ENCODE data around the gene WASF2. TPM values are rescaled to one million over a fixed set of nuclear protein-coding genes. Genes with fewer than 3 reads are reported as not detected.

WASF2 gene
- total RNA-seq, 2 donors from 2014 or later: 60.1 to 83.7 TPM

DNA sequence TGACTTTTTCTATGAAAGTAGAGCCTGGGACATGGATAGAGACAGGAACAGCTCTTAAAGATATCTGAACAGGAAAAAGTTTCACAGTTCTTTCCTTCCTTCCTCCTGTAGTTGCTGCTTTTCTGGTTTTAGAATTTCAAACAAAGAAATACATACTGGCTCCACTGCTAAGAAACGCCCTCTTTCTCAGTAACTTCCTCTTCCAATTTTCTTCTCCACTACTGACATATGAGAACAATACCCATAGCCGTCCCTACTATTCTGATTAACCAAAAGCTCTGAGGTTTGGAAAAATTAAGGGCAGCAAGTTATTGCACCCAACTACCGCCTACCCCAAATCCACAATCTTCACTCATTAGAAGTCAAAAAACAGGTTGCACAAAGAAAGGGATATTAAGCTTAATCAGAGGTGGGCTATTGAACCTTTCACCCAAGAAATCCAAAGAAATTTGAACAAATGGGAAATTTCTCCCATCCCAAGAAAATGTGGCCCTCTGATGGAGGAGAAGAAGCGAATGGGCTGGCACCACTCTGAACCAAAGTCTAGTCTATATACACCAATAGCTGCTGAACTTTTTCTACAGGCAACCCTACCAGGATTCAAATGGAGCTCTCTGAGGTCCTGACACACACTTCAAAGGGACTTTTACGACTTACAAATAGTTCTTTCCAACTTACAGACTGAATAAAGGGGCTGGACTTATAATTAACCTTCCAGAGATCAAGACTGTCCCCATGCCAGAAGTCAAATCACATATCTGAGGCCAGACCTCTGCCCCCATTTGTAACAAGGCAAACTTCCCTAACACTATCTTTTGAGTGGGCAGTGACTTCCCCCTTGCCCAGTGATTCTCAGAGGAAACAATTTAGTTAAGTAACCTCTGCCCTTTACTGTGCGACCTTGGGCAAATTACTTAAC is 1.7 kb downstream of the WASF2 start:
- Histone ChIP-seq H3K27ac (peak overlapping the region; percentile 41 to 98), H3K4me1 (ENCODE audit: control insufficient read depth in 1 of 2, low read depth in 2 of 2) (peaks cover 36 to 50% of the 10 kb centered on the region in 2 donors), H3K4me3 (peak overlapping the region; percentile 99), H3K27me3 (replicated peaks; ENCODE audit: insufficient read depth) (no peaks in the 10 kb centered on the region), H3K9me3 (no peaks in the 10 kb centered on the region), H3K36me3 (no peaks in the 10 kb centered on the region)
- TF ChIP-seq, protein P1, sequence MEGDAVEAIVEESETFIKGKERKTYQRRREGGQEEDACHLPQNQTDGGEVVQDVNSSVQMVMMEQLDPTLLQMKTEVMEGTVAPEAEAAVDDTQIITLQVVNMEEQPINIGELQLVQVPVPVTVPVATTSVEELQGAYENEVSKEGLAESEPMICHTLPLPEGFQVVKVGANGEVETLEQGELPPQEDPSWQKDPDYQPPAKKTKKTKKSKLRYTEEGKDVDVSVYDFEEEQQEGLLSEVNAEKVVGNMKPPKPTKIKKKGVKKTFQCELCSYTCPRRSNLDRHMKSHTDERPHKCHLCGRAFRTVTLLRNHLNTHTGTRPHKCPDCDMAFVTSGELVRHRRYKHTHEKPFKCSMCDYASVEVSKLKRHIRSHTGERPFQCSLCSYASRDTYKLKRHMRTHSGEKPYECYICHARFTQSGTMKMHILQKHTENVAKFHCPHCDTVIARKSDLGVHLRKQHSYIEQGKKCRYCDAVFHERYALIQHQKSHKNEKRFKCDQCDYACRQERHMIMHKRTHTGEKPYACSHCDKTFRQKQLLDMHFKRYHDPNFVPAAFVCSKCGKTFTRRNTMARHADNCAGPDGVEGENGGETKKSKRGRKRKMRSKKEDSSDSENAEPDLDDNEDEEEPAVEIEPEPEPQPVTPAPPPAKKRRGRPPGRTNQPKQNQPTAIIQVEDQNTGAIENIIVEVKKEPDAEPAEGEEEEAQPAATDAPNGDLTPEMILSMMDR (IDR thresholded peaks at IDR 0.05): no peak
- ATAC-seq (ENCODE audit: insufficient number of reproducible peaks, low FRiP score, low read depth): no peak
- no peak for DNase-seq (ENCODE audit: low spot score)

DNA sequence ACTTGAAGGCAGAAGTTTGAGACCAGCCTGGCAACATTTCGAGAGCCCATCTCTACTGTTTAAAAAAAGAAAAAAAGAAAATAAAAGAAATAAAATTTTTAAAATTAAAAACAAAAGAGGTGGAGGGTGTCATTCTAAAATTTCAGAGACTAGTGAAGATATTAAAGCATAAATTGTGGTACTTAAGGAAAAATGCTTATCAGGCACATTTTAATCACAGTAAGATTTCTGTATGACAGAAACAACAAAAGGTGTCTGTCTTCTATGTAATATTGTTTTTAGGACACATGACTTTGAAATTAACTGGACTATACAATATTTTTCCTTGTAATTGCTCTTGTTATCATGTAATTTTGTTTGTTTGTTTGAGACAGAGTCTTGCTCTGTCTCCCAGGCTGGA is 4.6 kb downstream of the WASF2 start:
- no peak for DNase-seq (ENCODE audit: low spot score)
- H3K4me1 ChIP-seq (ENCODE audit: control insufficient read depth in 1 of 2, low read depth in 2 of 2): peaks cover 34 to 48% of the 10 kb centered on the region in 2 donors
- H3K36me3 ChIP-seq: no peaks in the 10 kb centered on the region
- H3K9me3 ChIP-seq: no peaks in the 10 kb centered on the region
- no peaks in the 10 kb centered on the region for H3K27me3 ChIP-seq (replicated peaks; ENCODE audit: insufficient read depth)
- H3K27ac ChIP-seq: no peak overlapping the region
- TF ChIP-seq, protein P1 (IDR thresholded peaks at IDR 0.05): no peak
- ATAC-seq (ENCODE audit: insufficient number of reproducible peaks, low FRiP score, low read depth): no peak
- H3K4me3 ChIP-seq: no peak overlapping the region

DNA sequence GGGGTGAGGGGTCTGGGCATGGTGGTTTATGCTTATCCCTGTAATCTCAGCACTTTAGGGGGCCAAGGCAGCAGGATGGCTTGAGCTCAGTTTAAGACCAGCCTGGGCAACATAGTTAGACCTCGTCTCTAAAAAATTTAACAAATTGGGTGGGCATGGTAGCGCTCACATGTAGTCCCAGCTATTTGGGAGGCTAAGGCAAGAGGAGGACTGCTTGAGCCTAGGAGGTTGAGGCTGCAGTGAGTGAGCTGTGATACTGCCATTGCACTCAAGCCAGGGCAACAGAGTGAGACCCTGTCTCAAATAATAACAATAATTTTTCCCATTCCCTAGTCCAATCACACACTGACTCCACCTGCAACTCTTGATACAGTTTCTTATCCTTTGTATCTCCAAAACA is 6.3 kb downstream of the WASF2 start:
- H3K27ac ChIP-seq: no peak overlapping the region
- peaks cover 34 to 46% of the 10 kb centered on the region in 2 donors for H3K4me1 ChIP-seq (ENCODE audit: control insufficient read depth in 1 of 2, low read depth in 2 of 2)
- DNase-seq (ENCODE audit: low spot score): no peak

GRCh38 chr1:27481994-27482620 is 7.9 kb downstream of the WASF2 start:
- Histone ChIP-seq H3K4me3 (no peak overlapping the region), H3K9me3 (no peaks in the 10 kb centered on the region), H3K4me1 (ENCODE audit: control insufficient read depth in 1 of 2, low read depth in 2 of 2) (peaks cover 31 to 40% of the 10 kb centered on the region in 2 donors), H3K27ac (no peak overlapping the region), H3K36me3 (no peaks in the 10 kb centered on the region), H3K27me3 (replicated peaks; ENCODE audit: insufficient read depth) (no peaks in the 10 kb centered on the region)
- DNase-seq (ENCODE audit: low spot score): no peak
- TF ChIP-seq, protein P1 (IDR thresholded peaks at IDR 0.05): no peak
- ATAC-seq (ENCODE audit: insufficient number of reproducible peaks, low FRiP score, low read depth): no peak

More for the DNA sequence above, 6.3 kb downstream of the WASF2 start:
- Histone ChIP-seq H3K36me3 (no peaks in the 10 kb centered on the region), H3K27me3 (replicated peaks; ENCODE audit: insufficient read depth) (no peaks in the 10 kb centered on the region), H3K9me3 (no peaks in the 10 kb centered on the region), H3K4me3 (no peak overlapping the region)
- ATAC-seq (ENCODE audit: insufficient number of reproducible peaks, low FRiP score, low read depth): no peak
- TF ChIP-seq, protein P1 (IDR thresholded peaks at IDR 0.05): no peak

DNA sequence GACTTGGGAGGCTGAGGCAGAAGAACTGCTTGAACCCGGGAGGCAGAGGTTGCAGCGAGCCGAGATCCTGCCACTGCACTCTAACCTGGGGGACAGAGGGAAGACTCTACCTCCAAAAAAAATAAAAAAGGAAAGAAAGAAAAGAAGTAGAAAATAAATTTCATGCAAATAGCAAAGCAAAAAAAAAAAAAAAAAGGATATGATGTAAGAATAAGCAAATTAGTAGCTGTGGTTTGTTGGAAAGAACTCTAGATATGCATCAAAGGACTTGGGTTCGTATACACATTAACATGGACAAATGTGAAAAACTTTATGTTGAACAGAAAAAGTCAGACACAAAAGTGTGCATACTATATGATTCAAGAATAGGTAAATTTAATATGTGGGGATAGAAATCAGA is 11.9 kb downstream of the WASF2 start:
- H3K4me1 ChIP-seq (ENCODE audit: control insufficient read depth in 1 of 2, low read depth in 2 of 2): peaks cover 38 to 59% of the 10 kb centered on the region in 2 donors
- ATAC-seq (ENCODE audit: insufficient number of reproducible peaks, low FRiP score, low read depth): no peak
- no peaks in the 10 kb centered on the region for H3K36me3 ChIP-seq
- H3K9me3 ChIP-seq: no peaks in the 10 kb centered on the region
- TF ChIP-seq, protein P1 (IDR thresholded peaks at IDR 0.05): no peak
- no peaks in the 10 kb centered on the region for H3K27me3 ChIP-seq (replicated peaks; ENCODE audit: insufficient read depth)
- no peak overlapping the region for H3K4me3 ChIP-seq
- H3K27ac ChIP-seq: no peak overlapping the region
- DNase-seq (ENCODE audit: low spot score): no peak
